ENCODE data around the gene TCF20.

Gene TCF20

GRCh38 chr22:42294034-42294985, 23.9 kb upstream of the TCF20 start:
- H3K4me3 ChIP-seq (ENCODE audit: low read depth, low read length) = no peak overlapping the region
- TF ChIP-seq, protein P1, sequence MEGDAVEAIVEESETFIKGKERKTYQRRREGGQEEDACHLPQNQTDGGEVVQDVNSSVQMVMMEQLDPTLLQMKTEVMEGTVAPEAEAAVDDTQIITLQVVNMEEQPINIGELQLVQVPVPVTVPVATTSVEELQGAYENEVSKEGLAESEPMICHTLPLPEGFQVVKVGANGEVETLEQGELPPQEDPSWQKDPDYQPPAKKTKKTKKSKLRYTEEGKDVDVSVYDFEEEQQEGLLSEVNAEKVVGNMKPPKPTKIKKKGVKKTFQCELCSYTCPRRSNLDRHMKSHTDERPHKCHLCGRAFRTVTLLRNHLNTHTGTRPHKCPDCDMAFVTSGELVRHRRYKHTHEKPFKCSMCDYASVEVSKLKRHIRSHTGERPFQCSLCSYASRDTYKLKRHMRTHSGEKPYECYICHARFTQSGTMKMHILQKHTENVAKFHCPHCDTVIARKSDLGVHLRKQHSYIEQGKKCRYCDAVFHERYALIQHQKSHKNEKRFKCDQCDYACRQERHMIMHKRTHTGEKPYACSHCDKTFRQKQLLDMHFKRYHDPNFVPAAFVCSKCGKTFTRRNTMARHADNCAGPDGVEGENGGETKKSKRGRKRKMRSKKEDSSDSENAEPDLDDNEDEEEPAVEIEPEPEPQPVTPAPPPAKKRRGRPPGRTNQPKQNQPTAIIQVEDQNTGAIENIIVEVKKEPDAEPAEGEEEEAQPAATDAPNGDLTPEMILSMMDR (IDR thresholded peaks at IDR 0.05; ENCODE audit: control insufficient read depth, extremely low read depth, insufficient read depth) = no peak
- DNase-seq (ENCODE audit: low read depth) = peak; percentile 23

DNA sequence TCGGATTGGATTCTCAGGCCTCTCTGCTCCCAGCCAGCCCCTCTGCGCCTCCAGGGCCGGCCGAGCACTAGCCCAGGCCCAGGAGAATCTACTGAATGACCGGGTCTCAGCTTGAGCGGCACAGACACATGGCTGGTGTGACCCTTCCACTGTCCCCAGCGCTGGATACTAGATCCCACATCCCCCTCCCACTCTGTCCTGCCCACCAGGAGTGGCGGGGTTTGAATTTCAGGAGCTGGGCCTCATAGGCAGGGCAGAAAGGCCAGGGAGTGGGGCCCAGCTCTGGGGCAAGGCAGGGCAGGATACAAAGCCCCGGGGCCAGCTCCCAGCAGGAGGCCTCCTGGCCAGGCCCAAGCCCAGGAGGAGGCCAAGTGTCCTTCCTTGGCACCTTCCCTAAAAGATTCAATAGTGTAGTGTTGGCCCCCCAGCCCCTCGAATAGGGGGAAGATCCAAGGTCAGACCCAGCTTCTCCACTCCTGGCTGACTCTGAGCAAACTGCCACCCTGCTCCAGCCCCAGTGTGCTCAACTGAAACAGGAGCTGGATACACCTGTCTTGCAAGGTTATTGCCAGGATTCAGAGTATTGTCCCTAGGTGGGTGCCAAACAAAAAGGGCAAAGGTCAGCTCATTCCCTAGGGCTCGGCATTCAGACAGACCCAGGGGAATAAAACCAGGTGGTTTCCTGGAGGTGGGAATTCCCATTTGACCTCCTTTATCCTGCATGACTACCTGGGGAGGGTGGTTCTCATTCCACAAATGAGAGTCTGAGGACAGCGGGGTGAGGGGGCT, 22.5 kb upstream of the TCF20 start:
- no peak for DNase-seq (ENCODE audit: low read depth)
- TF ChIP-seq, protein P1 (IDR thresholded peaks at IDR 0.05; ENCODE audit: control insufficient read depth, extremely low read depth, insufficient read depth) = no peak
- H3K4me3 ChIP-seq (ENCODE audit: low read depth, low read length) = no peak overlapping the region

DNA sequence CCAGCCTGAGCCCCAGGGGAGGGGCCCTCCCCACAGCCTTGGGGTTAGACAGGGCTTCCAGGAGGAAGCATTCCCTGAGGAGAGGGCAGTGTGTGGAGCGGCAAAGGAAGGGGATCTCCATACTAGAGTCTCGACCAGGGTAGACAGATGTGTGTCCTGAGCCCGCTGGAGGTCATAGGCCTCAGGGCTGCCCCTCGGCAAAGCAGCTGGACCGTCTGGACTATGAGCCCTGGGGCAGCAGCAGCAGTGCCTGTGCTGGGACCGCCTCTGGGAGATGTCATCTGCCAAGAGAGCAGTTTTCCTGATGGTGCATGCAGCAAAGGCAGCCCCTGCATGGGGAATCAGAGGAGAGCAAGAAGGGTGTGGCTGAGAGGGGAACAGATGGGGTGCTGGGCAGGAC, 20.8 kb upstream of the TCF20 start:
- H3K4me3 ChIP-seq (ENCODE audit: low read depth, low read length) = no peak overlapping the region
- DNase-seq (ENCODE audit: low read depth) = no peak
- TF ChIP-seq, protein P1 (IDR thresholded peaks at IDR 0.05; ENCODE audit: control insufficient read depth, extremely low read depth, insufficient read depth) = no peak

DNA sequence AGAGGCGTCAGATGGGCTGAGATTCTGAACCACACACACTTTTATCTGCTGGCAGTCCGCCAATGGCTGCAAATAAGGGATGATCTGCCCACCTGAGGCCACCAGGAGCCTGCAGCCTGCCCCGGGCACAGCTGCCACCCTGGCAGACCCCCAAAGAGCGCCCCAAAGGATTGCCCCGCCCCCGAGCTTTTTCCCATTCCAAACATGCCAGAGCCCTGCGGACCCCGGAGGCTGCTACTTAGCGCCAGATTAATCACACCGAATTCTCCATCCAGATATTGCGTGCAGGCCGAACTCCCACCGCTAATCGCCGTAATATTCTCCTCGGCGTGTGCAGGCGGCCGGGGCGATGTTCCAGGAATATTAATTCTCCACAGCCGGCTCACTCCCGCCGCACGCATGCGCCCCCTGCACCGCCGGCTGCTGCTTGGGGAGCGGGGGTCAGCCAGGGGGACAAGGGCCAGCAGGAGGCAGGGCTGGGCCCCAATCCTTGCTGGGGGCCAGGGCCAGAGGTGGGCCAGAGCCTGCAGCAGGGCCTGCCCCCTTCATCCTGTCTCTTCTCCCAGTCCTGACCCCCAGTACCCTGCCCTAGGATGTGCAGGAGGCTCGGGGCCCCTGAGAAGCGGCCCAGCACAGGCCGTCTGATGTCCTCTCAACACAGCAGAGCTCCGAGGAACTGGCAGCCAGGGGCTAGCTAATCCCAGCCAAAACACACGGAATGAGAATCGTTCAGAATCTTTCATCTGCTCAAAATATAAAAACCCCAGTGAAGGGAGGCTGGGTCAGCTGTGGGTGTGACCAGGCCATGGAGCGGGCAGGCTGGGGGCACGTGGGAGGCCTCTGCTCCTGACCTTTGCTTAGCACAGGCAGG, 19.5 kb upstream of the TCF20 start:
- TF ChIP-seq, protein P1 (IDR thresholded peaks at IDR 0.05; ENCODE audit: control insufficient read depth, extremely low read depth, insufficient read depth) = no peak
- no peak overlapping the region for H3K4me3 ChIP-seq (ENCODE audit: low read depth, low read length)
- no peak for DNase-seq (ENCODE audit: low read depth)

DNA sequence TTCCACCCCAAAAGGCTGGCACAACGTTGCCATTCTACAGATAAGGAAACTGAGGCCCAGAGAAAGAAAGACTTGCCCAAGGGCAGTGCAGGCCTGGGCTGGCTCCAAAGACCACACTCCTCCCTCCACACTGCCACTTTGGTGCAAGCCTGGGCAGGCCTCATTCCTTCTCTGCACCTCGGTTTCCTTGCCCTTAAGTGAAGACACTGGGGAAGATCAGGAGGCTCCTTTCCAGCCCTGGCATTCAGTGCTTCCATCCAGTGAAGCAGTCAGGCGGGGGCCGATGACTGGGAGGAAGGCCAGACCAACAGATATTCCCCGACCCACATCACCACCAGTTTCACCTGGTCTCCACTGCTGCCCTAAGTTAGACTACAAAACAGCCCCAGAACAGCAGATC, 18.3 kb upstream of the TCF20 start:
- no peak overlapping the region for H3K4me3 ChIP-seq (ENCODE audit: low read depth, low read length)
- DNase-seq (ENCODE audit: low read depth) = no peak
- TF ChIP-seq, protein P1 (IDR thresholded peaks at IDR 0.05; ENCODE audit: control insufficient read depth, extremely low read depth, insufficient read depth) = no peak

GRCh38 chr22:42287174-42287890, 16.9 kb upstream of the TCF20 start:
- no peak for DNase-seq (ENCODE audit: low read depth)
- TF ChIP-seq, protein P1 (IDR thresholded peaks at IDR 0.05; ENCODE audit: control insufficient read depth, extremely low read depth, insufficient read depth) = no peak
- no peak overlapping the region for H3K4me3 ChIP-seq (ENCODE audit: low read depth, low read length)

Data from LNCaP clone FGC (cell line).